BLaER1 treated with 17β-estradiol and CSF1 and Interleukin-3, amounts not matched to agents 10 nM and 100 nM (cell line): ENCODE results near the gene MMADHC.
A peak's percentile ranks its signal among the peaks of the same experiment; 100 is the strongest.

Experiments used
- H3K27ac ChIP-seq, 11 experiments: shearing (Covaris generic); formaldehyde crosslinking; 2 replicates each; pipeline ENCODE4 v1.8.1; 2022
- H3K27me3 ChIP-seq, 11 experiments: shearing (Covaris generic); formaldehyde crosslinking; 2 replicates each; pipeline ENCODE4 v1.8.1; 2022
- H3K36me3 ChIP-seq, 11 experiments: shearing (Covaris generic); formaldehyde crosslinking; 2 replicates each; pipeline ENCODE4 v1.8.1; 2022
- H3K4me1 ChIP-seq, 10 experiments: shearing (Covaris generic); formaldehyde crosslinking; 2 replicates each; pipeline ENCODE4 v1.8.1; 2022
- H3K4me2 ChIP-seq, 11 experiments: shearing (Covaris generic); formaldehyde crosslinking; 2 replicates each; pipeline ENCODE4 v1.8.1; 2022
- H3K4me3 ChIP-seq, 10 experiments: shearing (Covaris generic); formaldehyde crosslinking; 2 replicates each; pipeline ENCODE4 v1.8.1; 2022
- H3K9ac ChIP-seq, 11 experiments: shearing (Covaris generic); formaldehyde crosslinking; 2 replicates each; pipeline ENCODE4 v1.8.1; 2022
- H3K9me3 ChIP-seq, 11 experiments: shearing (Covaris generic); formaldehyde crosslinking; replicated peaks in 1 of 11; 2 replicates each; pipeline ENCODE4 v1.8.1; 2022
- H4K20me1 ChIP-seq, 11 experiments: shearing (Covaris generic); formaldehyde crosslinking; 2 replicates each; pipeline ENCODE4 v1.8.1; 2022
- Cebpa-rat ChIP-seq, 11 experiments: shearing (Covaris generic); IDR thresholded peaks; 2 replicates each; pipeline ENCODE4 v1.8.1; 2022

The MMADHC gene

GRCh38 chr2:149564983-149565382 lies 22.6 kb downstream of the MMADHC start:
- H3K27me3 ChIP-seq, result no peaks in the 10 kb centered on the region
- no peak overlapping the region for H3K4me2 ChIP-seq

GRCh38 chr2:149564097-149564496 lies 23.5 kb downstream of the MMADHC start:
- H3K9ac ChIP-seq, result no peak overlapping the region
- H3K27ac ChIP-seq, result no peak overlapping the region
- H3K4me2 ChIP-seq, result 0 out of 22 replicates have a peak overlapping the region, but pooled peaks of 1 of the 11 experiments have one; percentile 1
- H4K20me1 ChIP-seq, result peaks cover 0 to 21% (median 0%) of the 10 kb centered on the region in 11 experiments; a peak in 3 of 22 replicates
- no peak for TF ChIP-seq Cebpa-rat (IDR thresholded peaks at IDR 0.05)
- H3K9me3 ChIP-seq, result no peaks in the 10 kb centered on the region
- H3K4me1 ChIP-seq, result peaks cover 0 to 15% (median 6%) of the 10 kb centered on the region in 10 experiments; a peak in 8 of 20 replicates
- no peak overlapping the region for H3K4me3 ChIP-seq
- no peaks in the 10 kb centered on the region for H3K27me3 ChIP-seq
- peaks cover 25 to 42% (median 33%) of the 10 kb centered on the region in 11 experiments for H3K36me3 ChIP-seq

More at GRCh38 chr2:149564983-149565382, 22.6 kb downstream of the MMADHC start:
- no peak for TF ChIP-seq Cebpa-rat (IDR thresholded peaks at IDR 0.05)
- H3K9me3 ChIP-seq, result no peaks in the 10 kb centered on the region
- no peak overlapping the region for H3K4me3 ChIP-seq
- no peak overlapping the region for H3K27ac ChIP-seq
- no peak overlapping the region for H3K9ac ChIP-seq
- H3K36me3 ChIP-seq, result peaks cover 34 to 51% (median 41%) of the 10 kb centered on the region in 11 experiments
- peaks cover 0 to 15% (median 6%) of the 10 kb centered on the region in 10 experiments; a peak in 8 of 20 replicates for H3K4me1 ChIP-seq
- peaks cover 0 to 21% (median 0%) of the 10 kb centered on the region in 11 experiments; a peak in 3 of 22 replicates for H4K20me1 ChIP-seq

GRCh38 chr2:149562324-149562723 lies 25.3 kb downstream of the MMADHC start:
- Histone ChIP-seq H3K4me1 (peaks cover 0 to 15% (median 6%) of the 10 kb centered on the region in 10 experiments; a peak in 8 of 20 replicates), H3K4me2 (peak overlapping the region in 1 of 11 experiments; percentile 3; a peak in 1 of 22 replicates), H3K36me3 (peaks cover 7 to 24% (median 15%) of the 10 kb centered on the region in 11 experiments; a peak in 18 of 22 replicates), H4K20me1 (0 out of 22 replicates have a peak, but pooled peaks cover 0 to 11% (median 0%) of the 10 kb centered on the region in 11 experiments), H3K4me3 (no peak overlapping the region), H3K27me3 (no peaks in the 10 kb centered on the region), H3K9me3 (no peaks in the 10 kb centered on the region), H3K9ac (no peak overlapping the region), H3K27ac (no peak overlapping the region)
- no peak for TF ChIP-seq Cebpa-rat (IDR thresholded peaks at IDR 0.05)

- no peaks in the 10 kb centered on the region for H3K9me3 ChIP-seq
- H3K4me3 ChIP-seq, result no peak overlapping the region
- peaks cover 4 to 15% (median 7%) of the 10 kb centered on the region in 11 experiments; a peak in 15 of 22 replicates for H3K36me3 ChIP-seq
- H3K27me3 ChIP-seq, result no peaks in the 10 kb centered on the region
- H3K4me1 ChIP-seq, result peaks cover 0 to 15% (median 6%) of the 10 kb centered on the region in 10 experiments; a peak in 8 of 20 replicates
- H3K27ac ChIP-seq, result no peak overlapping the region
- no peak overlapping the region for H3K9ac ChIP-seq
- TF ChIP-seq Cebpa-rat (IDR thresholded peaks at IDR 0.05), result no peak
- 0 out of 22 replicates have a peak, but pooled peaks cover 0 to 4% (median 0%) of the 10 kb centered on the region in 11 experiments for H4K20me1 ChIP-seq
- H3K4me2 ChIP-seq, result no peak overlapping the region
These were observed 26.2 kb downstream of the MMADHC start for GRCh38 chr2:149561309-149561926.

DNA sequence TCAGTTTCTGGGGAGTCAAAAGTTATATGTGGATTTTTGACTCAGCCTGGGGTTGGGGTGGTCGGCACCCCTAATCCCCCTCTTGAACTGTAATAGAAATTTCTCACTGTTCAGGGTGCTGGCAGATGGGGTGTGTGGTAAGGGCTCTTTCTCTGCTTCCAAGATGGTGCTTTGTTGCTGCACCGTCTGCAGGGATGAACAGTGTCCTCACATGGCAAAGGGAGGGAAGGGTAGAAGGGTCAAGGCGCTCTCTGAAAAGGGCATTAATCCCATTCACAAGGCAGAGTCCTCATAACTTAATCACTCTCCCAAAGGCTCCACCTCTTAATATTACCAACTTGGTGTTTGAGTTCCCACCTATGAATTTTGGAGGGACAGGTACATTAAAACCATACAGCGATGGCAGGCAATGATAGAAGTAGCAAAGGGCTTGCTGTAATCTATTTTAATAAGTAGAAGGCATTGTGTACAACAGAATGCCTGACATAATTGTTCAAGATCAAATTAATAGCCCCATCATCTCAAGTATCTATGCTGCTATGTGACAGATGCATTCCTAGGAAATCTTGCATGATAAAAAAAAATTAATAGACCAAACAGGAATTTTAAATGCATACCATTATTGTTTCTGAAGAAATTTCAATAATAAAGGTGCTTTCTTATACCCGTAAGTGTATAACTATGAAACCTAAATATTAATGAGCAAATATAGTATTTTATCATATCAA lies 28.1 kb downstream of the MMADHC start:
- H3K36me3 ChIP-seq, result no peaks in the 10 kb centered on the region
- H3K4me1 ChIP-seq, result peaks cover 0 to 15% (median 6%) of the 10 kb centered on the region in 10 experiments; a peak in 8 of 20 replicates
- H3K4me2 ChIP-seq, result no peak overlapping the region
- no peak overlapping the region for H3K4me3 ChIP-seq
- no peaks in the 10 kb centered on the region for H3K27me3 ChIP-seq
- no peak overlapping the region for H3K9ac ChIP-seq
- no peaks in the 10 kb centered on the region for H3K9me3 ChIP-seq
- H3K27ac ChIP-seq, result no peak overlapping the region
- no peaks in the 10 kb centered on the region for H4K20me1 ChIP-seq
- TF ChIP-seq Cebpa-rat (IDR thresholded peaks at IDR 0.05), result no peak

- Histone ChIP-seq H3K9ac (no peak overlapping the region), H3K36me3 (no peaks in the 10 kb centered on the region), H3K4me1 (no peaks in the 10 kb centered on the region), H3K4me2 (no peak overlapping the region), H3K4me3 (no peak overlapping the region), H4K20me1 (no peaks in the 10 kb centered on the region), H3K27me3 (no peaks in the 10 kb centered on the region), H3K27ac (no peak overlapping the region), H3K9me3 (no peaks in the 10 kb centered on the region)
- no peak for TF ChIP-seq Cebpa-rat (IDR thresholded peaks at IDR 0.05)
These were observed 31.1 kb downstream of the MMADHC start for GRCh38 chr2:149556452-149556851.

GRCh38 chr2:149552830-149553229 lies 34.7 kb downstream of the MMADHC start:
- H3K9ac ChIP-seq, result no peak overlapping the region
- no peaks in the 10 kb centered on the region for H3K4me1 ChIP-seq
- no peak overlapping the region for H3K4me3 ChIP-seq
- TF ChIP-seq Cebpa-rat (IDR thresholded peaks at IDR 0.05), result no peak
- H3K27ac ChIP-seq, result no peak overlapping the region
- H3K27me3 ChIP-seq, result no peaks in the 10 kb centered on the region
- no peak overlapping the region for H3K4me2 ChIP-seq
- H4K20me1 ChIP-seq, result no peaks in the 10 kb centered on the region
- H3K9me3 ChIP-seq, result peaks cover 0 to 5% (median 0%) of the 10 kb centered on the region in 11 experiments; a peak in 2 of 22 replicates
- H3K36me3 ChIP-seq, result no peaks in the 10 kb centered on the region

- TF ChIP-seq Cebpa-rat (IDR thresholded peaks at IDR 0.05), result no peak
- Histone ChIP-seq H3K36me3 (no peaks in the 10 kb centered on the region), H3K4me3 (no peak overlapping the region), H3K4me2 (no peak overlapping the region), H4K20me1 (no peaks in the 10 kb centered on the region), H3K9ac (no peak overlapping the region), H3K27ac (no peak overlapping the region), H3K27me3 (no peaks in the 10 kb centered on the region), H3K9me3 (peaks cover 0 to 5% (median 0%) of the 10 kb centered on the region in 11 experiments; a peak in 2 of 22 replicates), H3K4me1 (no peaks in the 10 kb centered on the region)
These were observed 35.3 kb downstream of the MMADHC start for GRCh38 chr2:149552226-149552625.

DNA sequence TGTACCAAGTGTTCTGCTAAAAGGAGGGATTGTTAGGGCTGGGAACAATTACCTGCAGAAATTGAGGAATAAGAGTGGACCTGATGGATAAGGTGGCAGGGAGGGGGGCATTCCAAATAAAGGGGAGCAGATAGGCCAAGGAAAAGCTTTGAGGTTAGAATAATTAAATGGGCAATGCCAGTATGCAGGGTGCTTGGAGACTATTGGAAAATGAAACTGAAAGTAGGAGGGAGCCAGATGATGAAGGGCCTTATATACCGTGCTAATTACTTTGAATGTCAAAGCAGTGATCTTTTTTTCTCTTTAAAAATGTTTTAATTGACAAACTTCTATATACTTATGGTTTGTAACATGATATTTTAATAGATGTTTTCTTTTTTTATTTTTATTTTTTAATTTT lies 42.9 kb downstream of the MMADHC start:
- Histone ChIP-seq H3K9ac (no peak overlapping the region), H3K27ac (no peak overlapping the region), H3K4me3 (no peak overlapping the region), H3K9me3 (no peaks in the 10 kb centered on the region), H4K20me1 (no peaks in the 10 kb centered on the region), H3K4me2 (no peak overlapping the region), H3K36me3 (no peaks in the 10 kb centered on the region), H3K4me1 (no peaks in the 10 kb centered on the region), H3K27me3 (no peaks in the 10 kb centered on the region)
- no peak for TF ChIP-seq Cebpa-rat (IDR thresholded peaks at IDR 0.05)
